Amniotic epithelial cell (primary cell): Measurements from ENCODE around the gene DPYD.
"Not testable (repeated sequence)": the region's sequence is repeated elsewhere in the genome, so short reads cannot be mapped to it uniquely, and the experiment has no call there.

ENCODE experiments used
- DNase-seq: peaks from one replicate; pipeline ENCODE4 v3.0.0-alpha.2; 2010; ENCODE audit warnings: low read depth

DPYD gene

GRCh38 chr1:97364086-97364485 is 556.7 kb downstream of the DPYD start:
- DNase-seq = peak; percentile 67

GRCh38 chr1:97356309-97356708 is 564.5 kb downstream of the DPYD start:
- no peak for DNase-seq

- no peak for DNase-seq
Observed at GRCh38 chr1:97352936-97353382, 567.9 kb downstream of the DPYD start.

GRCh38 chr1:97351846-97352245 is 569.0 kb downstream of the DPYD start:
- DNase-seq = no peak

GRCh38 chr1:97350662-97351061 is 570.2 kb downstream of the DPYD start:
- DNase-seq = no peak

GRCh38 chr1:97350241-97350640 is 570.6 kb downstream of the DPYD start:
- no peak for DNase-seq

- not testable (repeated sequence) for DNase-seq
Observed at GRCh38 chr1:97349794-97350193, 571.0 kb downstream of the DPYD start.

- DNase-seq = peak; percentile 87
Observed at GRCh38 chr1:97348599-97349265, 572.1 kb downstream of the DPYD start.

GRCh38 chr1:97340951-97341350 is 579.9 kb downstream of the DPYD start:
- peak; percentile 89 for DNase-seq

GRCh38 chr1:97338347-97338746 is 582.5 kb downstream of the DPYD start:
- DNase-seq = no peak

GRCh38 chr1:97337250-97338030 is 583.4 kb downstream of the DPYD start:
- DNase-seq = peak; percentile 29

GRCh38 chr1:97334454-97334853 is 586.4 kb downstream of the DPYD start:
- DNase-seq = peak; percentile 88

GRCh38 chr1:97332716-97333115 is 588.1 kb downstream of the DPYD start:
- DNase-seq = peak; percentile 72

- no peak for DNase-seq
Observed at GRCh38 chr1:97331165-97331564, 589.7 kb downstream of the DPYD start.

- DNase-seq = no peak
Observed at GRCh38 chr1:97314685-97315084, 606.1 kb downstream of the DPYD start.

- peak; percentile 54 for DNase-seq
Observed at GRCh38 chr1:97308131-97308530, 612.7 kb downstream of the DPYD start.

GRCh38 chr1:97307568-97307967 is 613.3 kb downstream of the DPYD start:
- no peak for DNase-seq

- peak; percentile 45 for DNase-seq
Observed at GRCh38 chr1:97307151-97307550, 613.7 kb downstream of the DPYD start.

- DNase-seq = no peak
Observed at GRCh38 chr1:97306504-97306903, 614.3 kb downstream of the DPYD start.

- DNase-seq = peak; percentile 13
Observed at GRCh38 chr1:97304366-97304765, 616.5 kb downstream of the DPYD start.

- DNase-seq = no peak
Observed at GRCh38 chr1:97298966-97299365, 621.9 kb downstream of the DPYD start.

GRCh38 chr1:97297611-97298010 is 623.2 kb downstream of the DPYD start:
- peak; percentile 23 for DNase-seq

GRCh38 chr1:97281962-97282361 is 638.9 kb downstream of the DPYD start:
- peak; percentile 9 for DNase-seq
